Measurements from ENCODE around the gene TBL3. TPM values are rescaled to one million over a fixed set of nuclear protein-coding genes. Genes with fewer than 3 reads are reported as not detected.

TBL3 gene
- total and polyA plus RNA-seq, 2 of the 8 experiments (the other 6 are each of a cell fraction or from before 2014, with no cell fraction given), result 65.8 to 137 TPM

DNA sequence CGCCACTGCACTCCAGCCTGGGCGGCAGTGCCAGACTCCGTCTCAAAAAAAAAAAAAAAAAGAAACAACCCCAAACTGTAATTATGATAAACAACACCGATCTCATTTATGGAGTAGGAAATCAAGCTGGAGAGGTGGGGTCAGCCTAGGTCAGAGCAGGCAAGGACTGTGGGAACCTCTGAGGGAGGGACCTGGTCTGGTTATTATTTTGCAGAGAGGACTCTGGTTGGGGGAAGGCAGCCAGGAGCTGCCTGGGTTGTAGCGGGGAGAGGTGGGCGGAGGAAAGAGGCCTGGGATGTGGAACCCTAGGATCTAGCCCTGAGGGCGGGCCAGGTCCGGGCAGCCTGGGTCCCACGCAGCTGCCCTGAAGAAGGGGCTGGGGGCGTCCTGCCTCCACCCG is 42.7 kb upstream of the TBL3 start (continued):
- TF ChIP-seq CBX5 (IDR thresholded peaks at IDR 0.05; ENCODE audit: low read depth, low read length) (no peak), BACH1 (IDR thresholded peaks at IDR 0.05; ENCODE audit: low read length) (no peak), SIN3A (conservative IDR thresholded peaks at IDR 0.05 in 1 of 2, IDR thresholded peaks at IDR 0.05 in 1 of 2; ENCODE audit: low read depth in 1 of 2, low read length in 2 of 2) (no peak), PHF8 (conservative IDR thresholded peaks at IDR 0.05; ENCODE audit: low read depth, low read length) (no peak), NANOG (IDR thresholded peaks at IDR 0.05; ENCODE audit: insufficient read depth, low read depth, low read length, poor library complexity, severe bottlenecking) (no peak), TCF12 (IDR thresholded peaks at IDR 0.05; ENCODE audit: low read depth, low read length) (no peak), CBX8 (IDR thresholded peaks at IDR 0.05; ENCODE audit: borderline replicate concordance, low read depth, low read length) (no peak)
- TF ChIP-seq, protein P1, sequence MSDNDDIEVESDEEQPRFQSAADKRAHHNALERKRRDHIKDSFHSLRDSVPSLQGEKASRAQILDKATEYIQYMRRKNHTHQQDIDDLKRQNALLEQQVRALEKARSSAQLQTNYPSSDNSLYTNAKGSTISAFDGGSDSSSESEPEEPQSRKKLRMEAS (IDR thresholded peaks at IDR 0.05), result no peak
- TF ChIP-seq, protein P2, sequence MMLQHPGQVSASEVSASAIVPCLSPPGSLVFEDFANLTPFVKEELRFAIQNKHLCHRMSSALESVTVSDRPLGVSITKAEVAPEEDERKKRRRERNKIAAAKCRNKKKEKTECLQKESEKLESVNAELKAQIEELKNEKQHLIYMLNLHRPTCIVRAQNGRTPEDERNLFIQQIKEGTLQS (IDR thresholded peaks at IDR 0.05; ENCODE audit: insufficient read depth, low read depth, low read length), result no peak

Data from H1 (cell line).